ENCODE results near the gene NPS.
A peak's percentile ranks its signal among the peaks of the same experiment; 100 is the strongest.

The NPS gene

GRCh38 chr10:127549009-127549408 is at the start of gene NPS:
Gene NPS, plus strand, starts transcription at chr10:127549309. Its CDS starts 60 bp downstream, at chr10:127549369.
- TF ChIP-seq CTCF (conservative IDR thresholded peaks at IDR 0.05; ENCODE audit: control insufficient read depth, insufficient read depth, low read depth, low read length) = no peak
- DNase-seq (ENCODE audit: low read depth) = no peak
- H3K4me3 ChIP-seq (ENCODE audit: control insufficient read depth, low read depth, low read length) = no peak within 1 kb of the TSS

GRCh38 chr10:127500127-127500526 is 49.0 kb upstream of the NPS start:
- DNase-seq (ENCODE audit: low read depth) = no peak
- H3K4me3 ChIP-seq (ENCODE audit: control insufficient read depth, low read depth, low read length) = no peak overlapping the region
- no peak for TF ChIP-seq CTCF (conservative IDR thresholded peaks at IDR 0.05; ENCODE audit: control insufficient read depth, insufficient read depth, low read depth, low read length)

GRCh38 chr10:127506094-127506493 is 43.0 kb upstream of the NPS start:
- no peak overlapping the region for H3K4me3 ChIP-seq (ENCODE audit: control insufficient read depth, low read depth, low read length)
- DNase-seq (ENCODE audit: low read depth) = peak; percentile 2
- TF ChIP-seq CTCF (conservative IDR thresholded peaks at IDR 0.05; ENCODE audit: control insufficient read depth, insufficient read depth, low read depth, low read length) = no peak

GRCh38 chr10:127522298-127522697 is 26.8 kb upstream of the NPS start:
- no peak overlapping the region for H3K4me3 ChIP-seq (ENCODE audit: control insufficient read depth, low read depth, low read length)
- no peak for TF ChIP-seq CTCF (conservative IDR thresholded peaks at IDR 0.05; ENCODE audit: control insufficient read depth, insufficient read depth, low read depth, low read length)
- no peak for DNase-seq (ENCODE audit: low read depth)

GRCh38 chr10:127523476-127523875 is 25.6 kb upstream of the NPS start:
- no peak for TF ChIP-seq CTCF (conservative IDR thresholded peaks at IDR 0.05; ENCODE audit: control insufficient read depth, insufficient read depth, low read depth, low read length)
- no peak overlapping the region for H3K4me3 ChIP-seq (ENCODE audit: control insufficient read depth, low read depth, low read length)
- DNase-seq (ENCODE audit: low read depth) = peak; percentile 4

- DNase-seq (ENCODE audit: low read depth) = no peak
- no peak overlapping the region for H3K4me3 ChIP-seq (ENCODE audit: control insufficient read depth, low read depth, low read length)
- TF ChIP-seq CTCF (conservative IDR thresholded peaks at IDR 0.05; ENCODE audit: control insufficient read depth, insufficient read depth, low read depth, low read length) = no peak
Observed at GRCh38 chr10:127524229-127524628, 24.9 kb upstream of the NPS start.

Data from fibroblast of mammary gland (primary cell).